HG03565 (cell line): ENCODE data around the gene SFI1.

Experiments
- ATAC-seq: cut with Tn5 transposase; IDR thresholded peaks from one replicate; pipeline ENCODE4 v1.9.1; 2021; ENCODE audit warnings: mild to moderate bottlenecking, moderate library complexity; ENCODE audit not compliant: unreplicated experiment

Gene SFI1

GRCh38 chr22:31661851-31662667 lies 165.7 kb downstream of the SFI1 start, which contains the start of gene PISD:
TSS of gene PISD (minus strand) at chr22:31662215. CDS start at chr22:31662208, 7 bp downstream.
- ATAC-seq = peak; percentile 77

DNA sequence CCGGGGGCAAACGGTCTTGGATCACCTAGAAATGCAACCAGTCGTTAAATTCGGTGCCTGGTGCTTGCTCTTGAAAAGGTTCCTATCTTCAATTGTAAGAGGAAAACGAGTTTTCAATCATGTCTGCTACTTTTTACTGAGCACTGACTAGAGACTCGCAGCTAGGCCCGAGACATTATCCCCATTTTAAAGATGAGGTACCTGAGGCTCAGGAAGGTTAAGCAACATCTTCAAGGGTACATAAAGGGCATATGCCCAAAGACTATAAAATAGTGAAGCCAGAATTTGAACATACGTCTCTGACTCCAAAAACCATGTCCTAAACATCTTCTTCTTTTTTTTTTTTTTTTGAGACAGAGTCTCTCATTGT lies 166.3 kb downstream of the SFI1 start:
- no peak for ATAC-seq
